Stimulated activated CD4-positive, alpha-beta T cell treated with anti-CD3 and anti-CD28 coated beads, TNF-alpha, amount 100 ng/mL, for 24 hours (primary cell): ENCODE measurements around the gene BANP.
"Not testable (repeated sequence)": the region's sequence is repeated elsewhere in the genome, so short reads cannot be mapped to it uniquely, and the experiment has no call there.

Experiments used
- DNase-seq, 3 experiments: peaks; one replicate each; pipeline ENCODE4 v3.0.0-alpha.2; 2020; ENCODE audit warnings: low read depth in 3 of 3

The BANP gene

GRCh38 chr16:88121391-88121790 is 170.2 kb downstream of the BANP start:
- DNase-seq, result not testable (repeated sequence)

- no peak for DNase-seq
Measured at GRCh38 chr16:88121886-88122580, 170.8 kb downstream of the BANP start.
